Epithelial cell of proximal tubule (primary cell): Measurements from ENCODE around the gene SYTL3. TPM values are rescaled to one million over a fixed set of nuclear protein-coding genes. Genes with fewer than 3 reads are reported as not detected.

ENCODE experiments used
- DNase-seq: peaks from one replicate; pipeline ENCODE4 v3.0.0-alpha.2; 2011; ENCODE audit warnings: low read depth
- H3K4me3 ChIP-seq: 2 replicates; pipeline ENCODE4 v1.5.1; 2011; ENCODE audit warnings: low read depth, mild to moderate bottlenecking, low read length
- CTCF ChIP-seq: conservative IDR thresholded peaks from 2 replicates; pipeline ENCODE4 v1.5.1; 2012; ENCODE audit warnings: low read depth, mild to moderate bottlenecking, low read length
- total RNA-seq: library from RNA; depleted of rRNA; stranded (reverse); fragments of >200 nt; gene quantifications from 2 replicates; pipeline ENCODE4 v1.2.3, GENCODE V29; 2015

Gene SYTL3
- total RNA-seq, 1 donor from 2014 or later: 11.0 TPM

GRCh38 chr6:158793432-158793831 lies 143.6 kb downstream of the SYTL3 start:
- no peak overlapping the region for H3K4me3 ChIP-seq
- peak; percentile 67 for TF ChIP-seq CTCF
- no peak for DNase-seq

DNA sequence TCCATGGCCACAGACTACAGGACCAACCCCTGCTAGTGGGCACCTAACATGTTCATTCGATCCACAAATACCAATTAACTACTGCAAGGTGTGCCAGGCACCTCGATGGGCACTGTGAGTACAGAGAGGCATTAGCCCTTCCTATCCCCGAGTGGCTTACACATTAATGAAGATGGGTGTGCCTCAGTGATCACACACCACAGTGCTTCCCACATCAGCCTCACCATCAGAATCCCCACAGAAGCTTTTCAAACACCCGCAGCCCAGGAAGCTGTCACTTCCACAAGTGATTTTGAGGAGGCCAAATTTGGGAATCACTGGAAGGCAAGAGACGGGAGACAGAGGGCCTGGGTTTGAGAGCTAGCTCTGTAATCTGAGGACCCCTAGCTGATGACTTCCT lies 145.7 kb downstream of the SYTL3 start:
- TF ChIP-seq CTCF: peak; percentile 1
- H3K4me3 ChIP-seq: no peak overlapping the region
- DNase-seq: no peak

GRCh38 chr6:158796353-158796752 lies 146.5 kb downstream of the SYTL3 start:
- no peak for DNase-seq
- TF ChIP-seq CTCF: no peak
- H3K4me3 ChIP-seq: no peak overlapping the region

- no peak overlapping the region for H3K4me3 ChIP-seq
- no peak for DNase-seq
- TF ChIP-seq CTCF: no peak
Measured at GRCh38 chr6:158797331-158798310, 147.8 kb downstream of the SYTL3 start.

GRCh38 chr6:158798311-158798710 lies 148.5 kb downstream of the SYTL3 start:
- H3K4me3 ChIP-seq: no peak overlapping the region
- DNase-seq: no peak
- TF ChIP-seq CTCF: no peak

GRCh38 chr6:158799051-158799792 lies 149.4 kb downstream of the SYTL3 start:
- no peak for DNase-seq
- H3K4me3 ChIP-seq: no peak overlapping the region
- TF ChIP-seq CTCF: peak; percentile 48
